ENCODE measurements around the gene TNNC2.
A peak's percentile ranks its signal among the peaks of the same experiment; 100 is the strongest.

Gene TNNC2

DNA sequence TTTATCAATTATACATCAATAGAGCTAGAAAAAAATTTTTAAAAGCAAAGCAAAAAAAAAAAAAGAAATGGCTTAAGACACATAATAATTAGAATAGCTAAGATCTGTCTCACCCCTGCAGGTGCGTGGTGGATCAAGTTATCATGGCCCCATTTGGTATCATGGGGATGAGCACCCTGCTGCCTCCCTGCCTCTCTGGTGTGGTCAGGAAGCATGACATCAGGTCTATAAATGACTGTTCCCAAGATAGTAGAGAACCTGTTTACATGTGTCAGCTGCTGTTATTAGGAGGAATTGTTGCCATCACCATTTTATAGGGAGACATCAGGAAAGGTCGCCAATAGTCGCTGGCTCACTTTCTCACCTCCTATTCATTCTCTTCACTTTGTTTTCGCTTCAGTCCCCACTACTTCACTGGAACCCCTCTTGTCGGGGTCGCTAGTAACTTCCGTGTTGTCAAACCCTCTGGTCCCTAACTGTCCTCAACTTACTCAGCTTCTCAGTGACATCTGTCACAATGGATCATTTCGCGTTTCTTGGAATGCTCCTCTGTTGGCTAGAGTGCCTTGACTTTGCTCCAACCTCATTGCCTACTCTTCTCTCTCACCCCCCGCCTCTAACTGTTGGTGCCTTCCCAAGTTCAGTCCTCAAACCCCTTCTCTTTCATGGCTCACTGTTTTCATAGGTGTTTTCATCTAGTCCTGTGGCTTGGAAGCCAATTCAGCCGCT lies 30.6 kb downstream of the TNNC2 start:
- H4K20me1 ChIP-seq (ENCODE audit: insufficient read depth, low read length): no peaks in the 10 kb centered on the region
- H3K9me2 ChIP-seq (ENCODE audit: low read depth, low read length): no peaks in the 10 kb centered on the region
- H3K4me1 ChIP-seq (ENCODE audit: insufficient read depth, low read length, severe bottlenecking): peaks cover 10% of the 10 kb centered on the region
- peaks cover 42% of the 10 kb centered on the region for H3K36me3 ChIP-seq (ENCODE audit: insufficient read depth, low read length)
- no peak for TF ChIP-seq EZH2 (IDR thresholded peaks at IDR 0.05; ENCODE audit: borderline replicate concordance, low read length)
- TF ChIP-seq, protein P1, sequence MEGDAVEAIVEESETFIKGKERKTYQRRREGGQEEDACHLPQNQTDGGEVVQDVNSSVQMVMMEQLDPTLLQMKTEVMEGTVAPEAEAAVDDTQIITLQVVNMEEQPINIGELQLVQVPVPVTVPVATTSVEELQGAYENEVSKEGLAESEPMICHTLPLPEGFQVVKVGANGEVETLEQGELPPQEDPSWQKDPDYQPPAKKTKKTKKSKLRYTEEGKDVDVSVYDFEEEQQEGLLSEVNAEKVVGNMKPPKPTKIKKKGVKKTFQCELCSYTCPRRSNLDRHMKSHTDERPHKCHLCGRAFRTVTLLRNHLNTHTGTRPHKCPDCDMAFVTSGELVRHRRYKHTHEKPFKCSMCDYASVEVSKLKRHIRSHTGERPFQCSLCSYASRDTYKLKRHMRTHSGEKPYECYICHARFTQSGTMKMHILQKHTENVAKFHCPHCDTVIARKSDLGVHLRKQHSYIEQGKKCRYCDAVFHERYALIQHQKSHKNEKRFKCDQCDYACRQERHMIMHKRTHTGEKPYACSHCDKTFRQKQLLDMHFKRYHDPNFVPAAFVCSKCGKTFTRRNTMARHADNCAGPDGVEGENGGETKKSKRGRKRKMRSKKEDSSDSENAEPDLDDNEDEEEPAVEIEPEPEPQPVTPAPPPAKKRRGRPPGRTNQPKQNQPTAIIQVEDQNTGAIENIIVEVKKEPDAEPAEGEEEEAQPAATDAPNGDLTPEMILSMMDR (IDR thresholded peaks at IDR 0.05; ENCODE audit: low read length): no peak
- H3K27me3 ChIP-seq (ENCODE audit: insufficient read depth, low read length): no peaks in the 10 kb centered on the region
- no peak overlapping the region for H3K27ac ChIP-seq (ENCODE audit: low read depth, low read length, poor library complexity, severe bottlenecking)
- H2AFZ ChIP-seq (ENCODE audit: low read length): no peak overlapping the region
- H3K79me2 ChIP-seq (ENCODE audit: insufficient read depth, low read length): no peaks in the 10 kb centered on the region
- H3K9me3 ChIP-seq (ENCODE audit: low read length): no peaks in the 10 kb centered on the region
- H3K4me2 ChIP-seq (ENCODE audit: low read length): no peak overlapping the region
- no peak overlapping the region for H3K9ac ChIP-seq (ENCODE audit: low read length)
- no peak overlapping the region for H3K4me3 ChIP-seq (ENCODE audit: low read depth, low read length, poor library complexity, severe bottlenecking)
- H3F3A ChIP-seq (ENCODE audit: insufficient read depth, low read length): no peaks in the 10 kb centered on the region

DNA sequence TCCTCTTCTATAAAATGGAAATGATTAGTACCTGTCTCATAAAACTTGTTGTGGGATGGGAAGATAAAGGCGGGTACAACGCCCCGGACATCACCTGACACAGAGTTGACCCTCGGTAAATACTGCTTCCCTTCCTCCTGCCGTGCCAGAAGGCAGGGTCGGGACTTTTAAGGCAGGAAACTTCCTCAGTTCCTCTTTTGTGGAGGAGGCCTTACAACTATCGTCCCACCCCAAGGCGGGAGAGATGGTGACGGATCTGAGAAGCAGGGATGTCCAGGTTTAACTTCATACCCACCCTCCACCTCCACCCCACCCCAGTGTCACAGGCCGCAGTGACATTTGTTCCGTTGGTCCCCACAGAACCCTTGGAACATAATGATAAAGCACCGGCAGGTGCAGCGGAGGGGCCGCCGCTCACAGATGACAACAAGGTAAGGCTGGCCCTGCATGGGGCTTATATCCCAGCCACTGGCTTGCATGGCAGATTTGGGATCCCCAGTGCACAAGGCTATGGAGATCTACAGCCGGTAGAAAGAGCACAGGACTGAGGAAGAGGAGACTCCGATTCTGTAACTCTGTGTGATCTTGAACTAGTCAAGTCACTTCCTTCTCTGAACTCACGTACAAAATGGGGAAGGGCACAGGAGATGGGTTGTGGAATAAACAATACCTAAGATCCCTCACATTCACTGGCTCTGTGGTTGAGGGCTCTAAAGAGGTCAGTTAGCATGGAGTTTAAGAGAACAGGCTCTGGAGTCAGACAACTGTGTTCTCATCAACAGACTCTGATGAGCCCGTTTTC lies 34.6 kb downstream of the TNNC2 start:
- peak overlapping the region; percentile 52 for H3K27ac ChIP-seq (ENCODE audit: low read depth, low read length, poor library complexity, severe bottlenecking)
- H3K79me2 ChIP-seq (ENCODE audit: insufficient read depth, low read length): no peaks in the 10 kb centered on the region
- peaks cover 13% of the 10 kb centered on the region for H3K4me1 ChIP-seq (ENCODE audit: insufficient read depth, low read length, severe bottlenecking)
- H2AFZ ChIP-seq (ENCODE audit: low read length): no peak overlapping the region
- H3K9ac ChIP-seq (ENCODE audit: low read length): peak overlapping the region; percentile 96
- H3K4me2 ChIP-seq (ENCODE audit: low read length): peak overlapping the region; percentile 89
- H3K9me2 ChIP-seq (ENCODE audit: low read depth, low read length): no peaks in the 10 kb centered on the region
- no peaks in the 10 kb centered on the region for H4K20me1 ChIP-seq (ENCODE audit: insufficient read depth, low read length)
- H3K9me3 ChIP-seq (ENCODE audit: low read length): no peaks in the 10 kb centered on the region
- no peaks in the 10 kb centered on the region for H3F3A ChIP-seq (ENCODE audit: insufficient read depth, low read length)
- TF ChIP-seq EZH2 (IDR thresholded peaks at IDR 0.05; ENCODE audit: borderline replicate concordance, low read length): no peak
- TF ChIP-seq, protein P1 (IDR thresholded peaks at IDR 0.05; ENCODE audit: low read length): 0 out of 2 replicates have a peak, but pooled peaks have one; percentile 1
- peaks cover 34% of the 10 kb centered on the region for H3K36me3 ChIP-seq (ENCODE audit: insufficient read depth, low read length)
- H3K27me3 ChIP-seq (ENCODE audit: insufficient read depth, low read length): no peaks in the 10 kb centered on the region
- H3K4me3 ChIP-seq (ENCODE audit: low read depth, low read length, poor library complexity, severe bottlenecking): peak overlapping the region; percentile 98

DNA sequence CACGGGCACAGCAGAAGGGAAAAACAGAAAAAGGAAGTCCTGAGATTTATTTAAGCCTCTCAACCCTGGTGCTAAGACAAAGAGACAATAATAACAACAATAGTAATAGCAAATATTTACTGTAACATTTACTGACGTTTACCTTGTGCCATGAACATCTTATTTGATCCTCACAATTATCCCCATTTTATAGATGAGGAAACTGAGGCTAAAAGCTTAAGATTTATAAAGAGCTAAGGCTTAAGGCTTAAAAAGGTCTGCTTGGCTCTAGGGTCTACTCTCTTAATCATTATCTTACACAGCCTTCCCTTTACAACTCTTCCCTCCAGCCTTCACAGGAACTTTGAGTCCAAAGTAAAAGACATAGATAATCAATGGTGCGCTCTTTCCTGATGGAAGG lies 38.8 kb downstream of the TNNC2 start:
- Histone ChIP-seq H3K79me2 (ENCODE audit: insufficient read depth, low read length) (no peaks in the 10 kb centered on the region), H3K9me3 (ENCODE audit: low read length) (no peaks in the 10 kb centered on the region), H3K27ac (ENCODE audit: low read depth, low read length, poor library complexity, severe bottlenecking) (no peak overlapping the region), H2AFZ (ENCODE audit: low read length) (no peak overlapping the region), H3K36me3 (ENCODE audit: insufficient read depth, low read length) (no peaks in the 10 kb centered on the region), H3K4me3 (ENCODE audit: low read depth, low read length, poor library complexity, severe bottlenecking) (no peak overlapping the region), H3K4me1 (ENCODE audit: insufficient read depth, low read length, severe bottlenecking) (peaks cover 13% of the 10 kb centered on the region), H4K20me1 (ENCODE audit: insufficient read depth, low read length) (no peaks in the 10 kb centered on the region), H3K27me3 (ENCODE audit: insufficient read depth, low read length) (no peaks in the 10 kb centered on the region), H3K4me2 (ENCODE audit: low read length) (no peak overlapping the region), H3K9me2 (ENCODE audit: low read depth, low read length) (no peaks in the 10 kb centered on the region), H3K9ac (ENCODE audit: low read length) (no peak overlapping the region), H3F3A (ENCODE audit: insufficient read depth, low read length) (no peaks in the 10 kb centered on the region)
- TF ChIP-seq EZH2 (IDR thresholded peaks at IDR 0.05; ENCODE audit: borderline replicate concordance, low read length): no peak
- TF ChIP-seq, protein P1 (IDR thresholded peaks at IDR 0.05; ENCODE audit: low read length): no peak
